Hypothalamus (tissue), 51 donors: ENCODE data around the gene CASK.
"Not testable (repeated sequence)": the region's sequence is repeated elsewhere in the genome, so short reads cannot be mapped to it uniquely, and the experiment has no call there.

Experiments used
- DNase-seq, 51 donors: peaks; one replicate each; lab custom pipeline; 2025; lab: John Stamatoyannopoulos, UW

Gene CASK

DNA sequence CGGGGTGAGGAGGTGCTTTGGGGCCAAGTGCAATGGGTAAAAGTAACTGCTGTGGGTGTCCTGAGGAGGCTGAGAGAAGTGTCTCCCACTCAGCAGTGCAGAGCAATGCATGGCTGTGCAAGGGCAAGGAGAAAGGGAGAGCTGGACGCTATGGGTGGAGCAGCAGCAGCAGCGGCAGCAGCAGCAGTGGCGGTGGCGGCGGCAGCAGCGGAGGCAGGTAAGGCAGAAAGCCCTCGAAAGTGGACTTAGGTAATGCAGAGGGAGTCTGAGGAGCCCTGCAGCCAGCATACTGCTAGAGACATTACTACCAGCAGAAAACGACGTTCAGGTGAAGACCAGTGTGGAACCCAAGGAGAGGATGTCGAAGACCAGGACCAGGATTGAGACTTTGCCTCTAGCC lies 394.1 kb downstream of the CASK start:
- DNase-seq, result no peak

DNA sequence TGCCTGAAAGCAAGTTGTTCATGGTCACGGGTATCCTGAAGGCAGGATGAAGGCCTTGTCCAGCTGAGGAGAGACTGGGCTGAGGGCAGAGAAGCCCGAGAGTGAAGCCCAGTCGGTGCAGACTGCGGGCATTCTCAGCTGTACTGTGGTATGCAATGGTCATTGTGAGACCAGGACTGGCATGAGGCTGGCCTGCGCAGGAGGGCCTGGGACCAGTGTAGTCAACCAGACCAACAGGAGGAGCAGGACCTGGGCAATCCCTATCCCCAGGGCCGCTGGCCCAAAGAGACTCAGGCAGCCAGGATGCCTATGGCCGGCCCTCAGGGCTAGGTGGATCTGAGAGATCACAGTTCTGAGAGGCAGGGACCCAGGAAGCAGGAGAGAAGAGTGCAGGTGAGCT lies 394.6 kb downstream of the CASK start:
- DNase-seq, result no peak

DNA sequence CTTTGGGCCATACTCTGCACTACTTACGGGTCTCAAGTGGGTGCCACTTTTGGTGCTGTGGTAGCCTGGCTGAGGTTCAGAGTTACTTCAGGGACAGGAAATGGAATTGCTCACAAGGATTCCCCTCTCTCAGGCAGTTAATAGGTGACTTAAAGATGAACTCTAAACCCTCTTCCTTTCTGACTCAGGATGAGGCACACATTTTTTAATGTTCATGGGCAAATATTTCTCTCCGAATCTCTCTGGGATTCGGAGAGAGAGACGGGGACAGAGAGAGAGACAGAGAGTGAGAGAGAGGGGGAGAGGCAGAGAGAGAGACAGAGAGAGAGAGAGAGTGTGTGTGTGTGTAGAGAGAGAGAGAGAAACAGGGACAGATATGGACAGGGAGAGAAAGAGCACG lies 396.4 kb downstream of the CASK start:
- no peak for DNase-seq

DNA sequence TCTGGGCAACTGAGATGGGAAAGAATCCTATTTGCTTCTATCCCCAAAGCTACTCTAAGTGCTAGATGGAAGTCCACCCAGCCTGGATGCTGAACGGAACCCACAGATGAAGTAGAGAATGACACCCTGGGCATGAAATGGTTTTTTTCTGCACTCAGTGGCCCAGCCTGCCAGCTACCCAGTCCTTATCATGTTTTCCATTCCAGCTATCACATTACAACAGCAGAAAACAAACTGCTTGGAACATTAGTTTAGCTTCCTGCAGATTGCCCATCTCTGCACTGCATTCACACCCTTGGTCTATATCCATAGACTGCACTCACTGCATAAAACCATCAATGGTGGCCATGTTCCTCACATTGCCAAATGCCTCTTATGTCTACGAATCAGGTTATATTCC lies 397.1 kb downstream of the CASK start:
- DNase-seq, result no peak

DNA sequence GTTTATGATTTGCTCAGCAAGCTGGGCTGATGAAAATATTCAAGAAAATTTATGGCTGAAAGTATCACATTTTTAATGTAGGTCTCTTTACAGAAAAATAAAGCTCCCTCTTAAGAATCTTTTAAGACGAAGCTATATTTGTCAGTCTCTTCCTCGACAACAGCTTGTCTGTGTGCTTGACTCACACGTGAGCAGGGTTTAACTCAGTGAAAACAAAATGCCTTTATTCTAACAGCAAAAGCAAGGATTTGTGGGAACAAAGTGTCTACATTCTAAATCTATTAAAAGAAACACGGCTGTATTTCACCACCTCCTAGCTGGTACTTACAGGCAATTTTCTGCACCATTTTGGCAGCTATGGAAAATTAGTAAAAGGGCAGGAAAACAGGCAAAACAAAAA lies 400.7 kb downstream of the CASK start:
- peak in 2 of 51 donors; percentile 5 to 53 for DNase-seq

DNA sequence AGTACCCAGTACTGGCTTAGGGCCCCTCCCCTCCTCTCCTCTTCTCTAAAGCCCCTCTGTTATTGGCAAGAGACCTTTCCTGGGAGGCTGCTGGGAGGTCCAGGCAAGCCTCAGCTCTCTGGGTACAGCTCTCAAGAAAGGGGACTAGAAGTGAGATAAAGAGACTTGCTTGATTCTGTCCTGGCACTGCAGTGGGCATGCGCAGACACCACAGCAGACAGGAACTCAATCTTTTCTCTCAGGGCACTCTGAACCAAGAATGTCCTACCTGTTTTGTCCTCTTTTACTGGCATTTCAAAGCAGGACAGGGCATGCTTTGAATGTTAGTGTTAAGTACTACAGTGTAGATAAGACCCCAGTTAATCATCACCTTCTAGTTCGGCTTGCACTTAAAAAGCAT lies 401.3 kb downstream of the CASK start:
- DNase-seq, result peak in 27 of 51 donors; percentile 0 to 63 (median 12)

DNA sequence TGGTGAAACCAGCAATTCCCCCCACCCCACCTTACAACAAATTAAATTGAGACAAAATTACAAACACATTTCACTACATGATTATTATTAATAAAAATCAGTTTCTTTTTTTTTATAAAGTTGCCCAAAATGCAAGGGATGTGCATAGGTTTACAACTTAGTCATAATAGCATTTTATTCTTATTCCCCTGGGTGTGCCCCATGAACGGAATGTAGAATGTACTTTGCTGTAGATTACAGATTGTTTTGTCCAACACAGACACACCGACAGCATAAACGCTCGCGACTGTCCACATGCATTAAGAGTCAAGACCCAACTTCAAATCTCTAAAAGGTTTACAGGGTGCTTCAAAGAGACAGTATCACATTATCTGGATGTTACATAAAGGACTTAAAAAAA lies 403.9 kb downstream of the CASK start:
- DNase-seq, result no peak

DNA sequence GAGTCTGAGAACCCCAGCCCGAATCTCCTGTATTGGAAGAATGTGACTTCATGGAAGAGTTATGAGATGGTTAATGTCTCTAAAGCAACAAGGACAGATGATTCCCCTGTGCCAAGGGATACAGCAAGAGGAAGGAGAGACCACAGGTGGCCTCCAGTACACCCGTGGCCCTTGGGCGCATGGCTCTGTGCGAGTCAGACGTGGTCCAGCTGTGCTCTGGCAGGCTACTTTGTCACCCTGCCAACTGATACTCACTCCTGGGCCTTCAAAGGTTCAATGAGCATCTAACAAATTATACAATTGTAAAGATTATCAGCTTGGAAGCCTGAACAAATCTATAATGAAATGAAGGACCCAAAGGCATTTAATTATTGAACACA lies 404.5 kb downstream of the CASK start:
- DNase-seq, result no peak

DNA sequence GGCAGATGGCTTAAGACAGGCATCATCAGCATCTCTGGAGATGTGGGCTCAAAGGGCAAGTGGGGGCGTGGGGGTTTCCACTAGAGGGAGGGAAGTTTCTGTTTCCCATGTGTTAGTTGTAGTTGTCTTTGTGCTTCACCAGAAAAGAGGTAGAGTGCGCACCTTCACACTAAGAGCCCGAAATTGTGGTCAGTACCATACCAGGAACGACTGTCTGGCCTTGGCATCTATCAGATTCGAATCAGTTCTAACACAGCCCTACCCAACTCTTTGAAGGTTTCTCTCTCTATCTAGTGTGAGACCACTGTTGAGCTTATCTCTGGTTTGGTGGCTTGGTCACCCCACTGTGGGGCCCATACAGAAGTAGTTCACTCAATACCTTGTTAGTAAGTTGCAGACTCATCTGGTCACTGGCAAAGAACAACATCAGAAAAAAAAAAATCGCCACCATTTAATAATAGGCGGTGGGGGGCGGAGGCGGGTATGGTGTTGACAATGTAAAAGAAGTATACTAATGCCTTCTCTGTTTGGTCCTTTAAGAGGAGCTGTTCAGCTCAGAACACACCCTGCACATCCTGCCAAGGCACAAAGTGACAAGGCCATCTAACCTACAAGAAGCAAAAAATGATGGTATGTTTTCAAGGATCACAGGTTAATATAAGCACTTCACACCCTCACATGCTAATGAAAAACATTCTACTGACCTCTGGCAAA lies 405.1 kb downstream of the CASK start:
- no peak for DNase-seq

DNA sequence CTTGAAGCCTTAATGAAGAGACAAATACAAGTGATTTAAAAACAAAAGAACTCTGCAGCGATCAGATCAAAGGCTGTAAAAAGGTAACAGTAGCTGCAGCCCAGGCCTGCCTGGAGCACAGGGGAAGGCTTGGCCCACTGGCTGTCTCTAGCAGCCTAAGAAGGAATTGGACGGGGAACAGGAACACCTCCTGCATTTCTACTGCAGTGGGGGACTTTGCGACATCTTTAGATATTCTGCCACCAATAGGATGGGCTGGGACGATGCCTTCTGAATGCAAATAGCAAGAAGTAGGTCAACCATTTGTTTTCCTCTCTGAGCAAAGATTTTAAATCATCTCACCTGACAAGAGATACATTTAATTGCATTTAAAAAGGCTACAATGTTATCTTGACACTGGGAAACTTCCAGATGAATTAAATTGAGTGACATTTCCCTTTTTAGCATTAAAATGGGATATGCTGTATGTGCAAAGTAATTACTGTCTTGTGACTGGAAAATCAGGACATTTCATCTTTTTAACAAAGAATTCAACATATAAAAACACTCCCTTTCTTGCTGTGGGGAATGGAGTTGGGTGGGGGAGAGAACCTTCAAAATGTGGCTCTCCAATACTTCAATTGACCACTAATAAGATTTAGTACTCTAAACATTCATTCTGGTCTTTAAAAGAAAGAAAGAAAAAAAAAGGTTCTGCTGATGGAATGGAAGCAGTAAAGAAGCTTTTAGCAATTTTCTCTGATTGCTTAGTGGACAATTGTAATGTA lies 406.2 kb downstream of the CASK start:
- peak in 6 of 51 donors; percentile 1 to 44 (median 18) for DNase-seq

DNA sequence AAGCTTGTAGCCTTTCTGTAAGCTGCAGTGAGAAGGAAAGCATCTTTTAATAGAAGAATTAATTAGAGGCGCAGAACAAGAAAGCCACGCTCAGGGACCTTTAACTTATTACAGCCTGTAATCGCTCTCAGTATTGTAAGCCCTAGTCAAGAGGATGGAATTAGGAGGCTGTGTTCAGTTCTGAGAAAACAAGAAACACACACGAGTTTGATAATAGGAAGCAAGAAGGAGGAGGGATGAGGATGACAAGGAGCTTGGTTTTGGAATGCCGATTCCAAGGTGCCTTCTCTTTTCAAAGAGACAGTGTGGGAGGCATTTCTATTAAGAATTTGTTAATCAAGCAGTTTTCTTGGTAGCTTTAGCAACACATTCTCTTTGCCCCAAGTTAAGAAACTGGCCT lies 406.9 kb downstream of the CASK start:
- DNase-seq, result peak in 1 of 51 donors; percentile 44

DNA sequence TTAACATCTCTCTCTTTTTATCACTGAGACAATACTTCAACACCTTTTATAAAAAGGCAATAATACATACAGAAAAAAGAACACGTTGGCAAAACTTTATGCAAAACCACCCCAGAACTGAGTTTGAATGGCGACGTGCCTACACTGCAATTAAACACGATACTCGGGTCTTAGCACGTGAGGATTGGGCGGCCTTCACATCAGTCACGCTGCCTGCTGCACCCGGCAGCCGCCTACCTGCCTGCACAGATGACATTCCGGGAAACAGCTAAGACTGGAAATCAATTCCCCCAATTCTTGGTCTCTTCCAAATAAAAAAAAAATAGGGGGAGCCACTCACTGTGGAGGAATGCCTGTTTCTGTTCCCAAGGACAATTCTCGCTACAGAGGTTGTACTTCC lies 408.0 kb downstream of the CASK start:
- DNase-seq, result peak in 1 of 51 donors; percentile 14

DNA sequence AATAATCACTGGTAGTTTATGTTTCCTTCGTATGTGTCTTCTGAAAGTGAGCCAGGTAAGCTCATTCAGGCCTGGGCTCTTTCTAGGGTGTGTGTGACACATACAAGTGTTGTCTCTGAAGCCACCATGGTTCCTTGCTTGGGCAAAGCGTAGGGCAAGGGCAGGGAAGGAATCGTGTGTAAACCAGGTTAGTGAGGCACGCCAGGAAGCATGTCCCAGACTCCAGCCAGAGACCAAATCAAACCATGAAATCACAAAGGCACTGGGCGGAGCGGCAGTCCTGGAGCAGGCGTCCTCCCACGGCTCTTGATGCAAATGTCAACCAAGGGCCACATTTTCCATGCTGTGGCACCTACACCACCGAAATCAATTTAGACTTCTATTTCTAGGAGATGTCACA lies 409.2 kb downstream of the CASK start:
- no peak for DNase-seq

DNA sequence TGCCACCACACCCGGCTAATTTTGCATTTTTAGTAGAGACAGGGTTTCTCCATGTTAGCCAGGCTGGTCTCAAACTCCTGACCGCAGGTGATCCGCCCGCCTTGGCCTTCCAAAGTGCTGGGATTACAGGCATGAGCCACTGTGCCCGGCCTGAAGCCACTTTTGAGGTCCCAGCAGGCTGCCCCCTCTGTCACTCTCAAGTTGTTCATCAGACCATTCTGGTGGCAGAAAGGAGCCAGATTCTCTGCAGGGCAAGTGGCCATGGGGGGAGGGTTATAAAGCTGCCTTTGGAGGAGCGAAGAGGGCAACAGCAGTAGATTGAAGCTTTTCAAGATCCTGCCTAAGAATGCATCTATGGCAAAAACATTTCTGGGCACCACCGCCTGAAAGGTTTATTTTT lies 410.5 kb downstream of the CASK start:
- not testable (repeated sequence) for DNase-seq

DNA sequence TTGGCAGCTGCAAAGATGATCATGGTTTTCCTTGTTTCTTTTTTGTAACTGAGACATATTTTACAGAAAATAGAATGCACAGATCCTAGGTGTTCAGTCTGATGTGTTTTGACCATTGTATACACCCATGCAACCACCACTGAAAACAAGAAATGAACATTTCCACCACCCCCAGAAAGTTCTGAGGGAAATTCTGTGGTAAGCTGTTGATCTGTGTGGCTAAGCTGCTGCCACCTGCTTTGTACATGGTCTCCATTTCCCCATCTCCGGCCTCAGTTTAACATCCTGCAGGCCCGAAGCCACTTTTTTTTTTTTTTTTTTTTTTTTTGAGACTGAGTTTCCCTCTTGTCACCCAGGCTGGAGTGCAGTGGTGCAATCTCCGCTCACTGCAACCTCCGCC lies 411.0 kb downstream of the CASK start:
- DNase-seq, result no peak

DNA sequence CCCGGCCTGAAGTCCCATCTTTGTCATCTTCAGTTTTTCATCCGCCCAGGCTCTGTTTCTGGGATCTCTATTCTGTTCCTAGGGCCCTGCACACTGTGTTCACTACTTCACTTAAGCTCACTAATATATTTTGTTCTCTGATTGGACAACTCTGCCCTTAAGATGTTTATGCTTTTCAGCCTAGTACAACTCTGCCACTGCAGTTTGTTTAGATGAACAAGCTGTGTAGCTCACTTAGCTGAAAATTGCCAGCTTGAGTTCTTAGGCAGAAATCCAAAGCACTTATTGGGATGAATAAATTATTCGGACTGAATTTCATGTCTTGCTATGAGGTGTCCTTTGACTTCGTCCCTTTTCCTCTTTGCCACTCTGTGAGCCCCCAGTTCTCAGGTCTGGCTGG lies 415.4 kb downstream of the CASK start:
- DNase-seq, result no peak

DNA sequence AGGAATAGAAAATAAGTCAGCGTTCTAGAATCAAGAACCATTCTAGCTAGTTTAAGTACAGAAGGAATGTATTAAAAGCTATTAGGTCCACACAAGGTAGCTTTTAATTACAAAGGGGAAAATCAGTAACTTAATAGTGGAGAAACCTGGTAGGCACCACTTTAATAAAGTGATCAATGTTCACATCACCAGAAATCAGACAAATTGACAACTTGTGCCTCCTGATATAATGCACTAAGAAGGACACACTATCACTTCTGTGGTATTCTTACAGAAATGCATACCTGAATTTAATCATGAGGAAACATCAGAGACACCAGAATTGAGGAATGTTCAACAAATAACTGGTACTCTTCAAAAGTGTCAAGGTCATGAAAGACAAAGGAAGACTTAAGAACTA lies 421.4 kb downstream of the CASK start:
- DNase-seq, result no peak

DNA sequence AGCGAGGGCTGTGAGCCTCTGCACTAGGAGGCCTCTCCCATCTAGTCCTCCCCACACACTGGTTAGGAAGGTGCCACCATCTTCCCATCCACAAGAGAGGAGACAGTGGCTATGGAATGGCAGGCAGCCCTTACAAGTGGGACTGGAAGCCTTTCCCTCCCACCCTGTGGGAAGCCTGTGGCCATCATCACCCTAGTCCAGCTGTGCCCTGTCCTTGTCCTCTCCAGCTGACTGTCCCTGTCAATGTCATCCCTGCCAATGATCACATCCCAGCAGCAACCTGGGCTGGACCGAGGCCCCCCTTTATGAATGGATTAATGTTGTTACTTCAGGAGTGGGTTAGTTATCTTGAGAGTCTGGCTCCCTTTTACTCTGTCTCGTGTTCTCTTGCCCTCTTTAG lies 423.4 kb downstream of the CASK start:
- DNase-seq, result no peak

DNA sequence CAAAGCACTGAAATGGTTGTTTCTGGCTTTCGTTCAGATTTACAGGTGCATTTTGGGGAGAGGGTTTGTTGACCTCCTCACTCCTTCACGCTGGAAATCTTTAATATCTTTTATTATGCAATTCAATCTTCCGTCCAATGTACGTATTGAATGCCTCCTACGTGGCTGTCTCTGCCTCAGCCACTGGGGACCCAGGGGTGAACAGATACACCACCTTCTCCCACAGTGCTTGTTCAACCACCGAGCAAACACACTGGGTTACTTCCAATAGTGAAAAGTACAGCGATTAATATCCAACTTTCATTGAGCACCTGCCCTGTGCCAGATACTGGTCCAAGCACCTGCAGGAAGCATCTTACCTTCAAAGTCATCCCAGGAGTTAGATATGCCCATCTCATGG lies 424.2 kb downstream of the CASK start:
- no peak for DNase-seq

DNA sequence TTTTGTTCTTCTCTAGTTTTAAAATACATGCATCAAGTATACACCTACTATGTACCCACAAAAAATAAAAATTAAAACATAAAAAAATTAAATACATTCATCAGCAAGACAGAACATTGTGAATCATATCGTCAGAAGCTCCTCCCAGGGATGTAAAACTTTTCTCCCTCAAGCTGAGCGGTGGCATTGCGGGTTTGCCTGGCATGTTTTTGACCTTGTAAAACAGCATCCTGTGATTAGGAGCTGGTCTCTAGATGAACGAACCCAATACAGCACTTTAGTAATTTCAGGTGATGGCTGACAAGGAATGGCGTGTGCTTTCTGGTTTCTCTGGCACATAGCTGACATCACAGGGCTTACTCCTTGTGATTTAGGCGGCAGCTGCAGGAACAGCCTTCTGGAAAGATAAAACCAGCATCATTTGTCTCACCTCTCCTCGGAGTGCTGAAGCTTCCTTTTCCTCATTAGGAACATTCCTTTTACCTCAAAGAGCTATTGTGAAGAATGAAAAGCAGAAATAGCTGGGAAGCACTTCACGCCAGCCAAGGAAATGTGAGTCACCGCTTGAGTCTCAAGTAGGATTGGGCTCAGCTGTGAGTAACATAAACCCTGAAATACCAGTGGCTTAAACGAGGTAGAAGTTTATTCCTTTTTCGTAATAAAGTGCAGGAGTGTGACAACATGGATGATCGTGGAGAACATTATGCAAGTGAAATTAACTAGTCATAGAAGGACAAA lies 431.9 kb downstream of the CASK start:
- peak in 3 of 51 donors; percentile 4 to 19 (median 5) for DNase-seq

DNA sequence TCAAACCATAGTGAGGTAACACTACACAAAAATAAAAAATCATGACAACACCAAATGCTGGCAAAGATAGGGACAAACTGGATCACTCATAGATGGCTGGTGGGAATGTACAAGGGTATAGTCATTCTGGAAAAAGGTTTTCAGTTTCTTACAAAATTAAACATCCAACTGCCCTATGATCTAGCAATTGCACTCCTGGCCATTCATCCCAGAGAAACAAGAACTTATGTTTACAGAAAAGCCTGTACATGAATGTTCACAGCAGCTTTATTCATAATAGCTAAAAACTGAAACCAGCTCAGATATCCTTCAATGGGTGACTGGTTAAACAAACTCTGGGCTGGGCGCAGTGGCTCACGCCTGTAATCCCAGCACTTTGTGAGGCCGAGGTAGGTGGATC lies 432.9 kb downstream of the CASK start:
- DNase-seq, result no peak
